Liver (tissue), 9 donors: Measurements from ENCODE around the gene C10orf105. TPM values are rescaled to one million over a fixed set of nuclear protein-coding genes. Genes with fewer than 3 reads are reported as not detected.

ENCODE experiments used
- DNase-seq: peaks from one replicate; pipeline ENCODE4 v3.0.0-alpha.2; 2017; ENCODE audit warnings: low spot score
- H3K27ac ChIP-seq, 2 donors: one replicate each; pipeline ENCODE4 v1.7.0; 2013; ENCODE audit warnings: inconsistent platforms in 2 of 2, low read length in 2 of 2, control low read depth in 1 of 2, low read depth in 1 of 2, mild to moderate bottlenecking in 1 of 2
- H3K27me3 ChIP-seq, 4 donors: one replicate each; pipeline versions ENCODE4 v1.6.1 to v1.7.0; 2013; ENCODE audit warnings: low read length in 3 of 4, inconsistent platforms in 1 of 4, mild to moderate bottlenecking in 1 of 4, moderate library complexity in 1 of 4; ENCODE audit not compliant: control insufficient read depth in 4 of 4, insufficient read depth in 4 of 4
- H3K36me3 ChIP-seq, 4 donors: one replicate each; pipeline versions ENCODE4 v1.6.1 to v1.7.0; 2013; ENCODE audit warnings: low read length in 3 of 4, mild to moderate bottlenecking in 3 of 4, low read depth in 1 of 4, moderate library complexity in 1 of 4; ENCODE audit not compliant: control insufficient read depth in 4 of 4, insufficient read depth in 3 of 4
- H3K4me1 ChIP-seq, 4 donors: one replicate each; pipeline versions ENCODE4 v1.6.1 to v1.7.0; 2013; ENCODE audit warnings: low read length in 3 of 4, mild to moderate bottlenecking in 3 of 4, moderate library complexity in 1 of 4; ENCODE audit not compliant: control insufficient read depth in 4 of 4, insufficient read depth in 4 of 4
- H3K4me3 ChIP-seq, 3 donors: one replicate each; pipeline versions ENCODE4 v1.6.1 to v1.7.0; 2013; ENCODE audit warnings: low read length in 3 of 3, control low read depth in 1 of 3, low read depth in 1 of 3, mild to moderate bottlenecking in 1 of 3
- H3K9ac ChIP-seq, 2 donors: one replicate each; pipeline ENCODE4 v1.7.0; 2013; ENCODE audit warnings: low read length in 2 of 2, mild to moderate bottlenecking in 2 of 2, moderate library complexity in 2 of 2, control low read depth in 1 of 2, low read depth in 1 of 2
- H3K9me3 ChIP-seq, 4 donors: one replicate each; pipeline versions ENCODE4 v1.6.1 to v1.7.0; 2013; ENCODE audit warnings: low read length in 3 of 4; ENCODE audit not compliant: control insufficient read depth in 4 of 4
- ATF3 ChIP-seq: IDR thresholded peaks from 2 replicates; pipeline ENCODE4 v1.6.1; 2016; ENCODE audit warnings: antibody characterized with exemption
- CTCF ChIP-seq: fragments of 150-350 bp; IDR thresholded peaks from 2 replicates; pipeline ENCODE4 v1.5.1; 2017; ENCODE audit warnings: improper control_type of control experiment, low read depth, low read length; ENCODE audit not compliant: missing input control
- EGR1 ChIP-seq, 2 donors: IDR thresholded peaks; 2 replicates each; pipeline ENCODE4 v1.6.1; 2016 to 2018; ENCODE audit warnings: antibody characterized with exemption in 2 of 2, low read depth in 2 of 2
- FOXA1 ChIP-seq: IDR thresholded peaks from 2 replicates; pipeline ENCODE4 v1.6.1; 2016; ENCODE audit warnings: antibody characterized with exemption
- FOXA2 ChIP-seq: IDR thresholded peaks from 2 replicates; pipeline ENCODE4 v1.6.1; 2016; ENCODE audit warnings: antibody characterized with exemption
- GABPA ChIP-seq, 2 donors: IDR thresholded peaks in 1 of 2; conservative IDR thresholded peaks in 1 of 2; 2 replicates each; pipeline ENCODE4 v1.6.1; 2016; ENCODE audit warnings: antibody characterized with exemption in 2 of 2, mild to moderate bottlenecking in 1 of 2, moderate library complexity in 1 of 2
- HNF4A ChIP-seq, 2 donors: conservative IDR thresholded peaks; 2 replicates each; pipeline ENCODE4 v1.6.1; 2016; ENCODE audit warnings: antibody characterized with exemption in 2 of 2, mild to moderate bottlenecking in 2 of 2
- HNF4G ChIP-seq: IDR thresholded peaks from 2 replicates; pipeline ENCODE4 v1.6.1; 2016; ENCODE audit warnings: antibody characterized with exemption
- JUND ChIP-seq, 2 donors: IDR thresholded peaks; 2 replicates each; pipeline ENCODE4 v1.6.1; 2016; ENCODE audit warnings: antibody characterized with exemption in 2 of 2
- MAX ChIP-seq: IDR thresholded peaks from 2 replicates; pipeline ENCODE4 v1.6.1; 2016; ENCODE audit warnings: antibody characterized with exemption
- NR2F2 ChIP-seq: IDR thresholded peaks from 2 replicates; pipeline ENCODE4 v1.6.1; 2016; ENCODE audit warnings: antibody characterized with exemption
- RAD21 ChIP-seq, 2 donors: IDR thresholded peaks; 2 replicates each; pipeline ENCODE4 v1.6.1; 2016; ENCODE audit warnings: antibody characterized with exemption in 2 of 2, mild to moderate bottlenecking in 2 of 2
- REST ChIP-seq: IDR thresholded peaks from 2 replicates; pipeline ENCODE4 v1.6.1; 2016; ENCODE audit warnings: antibody characterized with exemption, mild to moderate bottlenecking
- RXRA ChIP-seq, 2 donors: IDR thresholded peaks; 2 replicates each; pipeline ENCODE4 v1.6.1; 2017 to 2018; ENCODE audit warnings: antibody characterized with exemption in 2 of 2, mild to moderate bottlenecking in 1 of 2
- SP1 ChIP-seq: IDR thresholded peaks from 2 replicates; pipeline ENCODE4 v1.6.1; 2018; ENCODE audit warnings: antibody characterized with exemption, mild to moderate bottlenecking
- TAF1 ChIP-seq: conservative IDR thresholded peaks from 2 replicates; pipeline ENCODE4 v1.6.1; 2016; ENCODE audit warnings: antibody characterized with exemption, mild to moderate bottlenecking
- YY1 ChIP-seq: IDR thresholded peaks from 2 replicates; pipeline ENCODE4 v1.6.1; 2016; ENCODE audit warnings: antibody characterized with exemption, mild to moderate bottlenecking
- ZBTB33 ChIP-seq: IDR thresholded peaks from 2 replicates; pipeline ENCODE4 v1.6.1; 2016; ENCODE audit warnings: antibody characterized with exemption
- WGBS: extraction: QIAGEN DNeasy Blood & Tissue Kit; methylation state at CpG from one replicate; pipeline ENCODE4 v1.1.7; 2013; 5-methylcytosine and 5-hydroxymethylcytosine counted together
- polyA plus RNA-seq, 2 donors: library from polyadenylated mRNA; stranded (reverse) in 1 of 2; unstranded in 1 of 2; fragments of 200-250 nt in 1 of 2; fragments of >200 nt in 1 of 2; fragmentation: Nextera tagmentation in 1 of 2; extraction: Ambion mirVana in 1 of 2; gene quantifications; one replicate each; pipeline versions ENCODE4 v1.2.1 to v1.2.3, GENCODE V29; 2013 to 2015
- total RNA-seq, 2 donors: library from RNA; depleted of rRNA; stranded (reverse); fragments of >200 nt; gene quantifications; one replicate each; pipeline ENCODE4 v1.2.3, GENCODE V29; 2014
- donor health status: healthy.
- donor health status: healthy.
- donor health status: healthy.
- donor health status: healthy.
- donor health status: healthy.

Gene C10orf105
- total and polyA plus RNA-seq, 4 donors, result under 0.01 to 0.07 TPM; not detected in 2

- H3K9me3 ChIP-seq, result no peaks in the 10 kb centered on the region
- H3K27me3 ChIP-seq, result no peaks in the 10 kb centered on the region
- H3K4me3 ChIP-seq, result no peak overlapping the region
- WGBS, result 55% methylated on average over 10 of the region's 10 CpGs
- no peak overlapping the region for H3K9ac ChIP-seq
- H3K36me3 ChIP-seq, result no peaks in the 10 kb centered on the region
- no peak for TF ChIP-seq MAX
- peak in 1 of 2 donors; percentile 17 for TF ChIP-seq RXRA (IDR thresholded peaks at IDR 0.05)
- TF ChIP-seq NR2F2, result peak; percentile 73
- peak in 1 of 2 donors; percentile 41 for TF ChIP-seq HNF4A (conservative IDR thresholded peaks at IDR 0.05)
- H3K27ac ChIP-seq, result peak overlapping the region; percentile 61 to 70
- no peak for DNase-seq
- H3K4me1 ChIP-seq, result peaks cover 6 to 16% (median 10%) of the 10 kb centered on the region in 4 donors
These were observed 48.0 kb upstream of the C10orf105 start for GRCh38 chr10:71767420-71768035.

- Histone ChIP-seq H3K4me1 (peaks cover 6 to 16% (median 10%) of the 10 kb centered on the region in 4 donors), H3K9me3 (no peaks in the 10 kb centered on the region), H3K27me3 (no peaks in the 10 kb centered on the region), H3K4me3 (no peak overlapping the region), H3K27ac (peak overlapping the region; percentile 61 to 70), H3K36me3 (no peaks in the 10 kb centered on the region), H3K9ac (no peak overlapping the region)
- TF ChIP-seq CTCF (no peak), ZBTB33 (no peak), SP1 (peak; percentile 29), HNF4G (no peak), GABPA (IDR thresholded peaks at IDR 0.05 in 1 of 2, conservative IDR thresholded peaks at IDR 0.05 in 1 of 2) (no peak), HNF4A (conservative IDR thresholded peaks at IDR 0.05) (no peak), REST (no peak), EGR1 (IDR thresholded peaks at IDR 0.05; ENCODE audit: low read depth in 2 of 2) (no peak), FOXA2 (no peak), MAX (no peak), ATF3 (no peak), NR2F2 (peak; percentile 88), RXRA (IDR thresholded peaks at IDR 0.05) (peak; percentile 47 to 72), RAD21 (IDR thresholded peaks at IDR 0.05) (no peak), YY1 (no peak), FOXA1 (no peak), JUND (IDR thresholded peaks at IDR 0.05) (peak; percentile 41 to 60), TAF1 (no peak)
- WGBS, result 35% methylated on average over 10 of the region's 10 CpGs
- peak; percentile 82 for DNase-seq
These were observed 47.3 kb upstream of the C10orf105 start for GRCh38 chr10:71766717-71767419.
